GM23338 (cell line): Measurements from ENCODE around the gene C1QL4. TPM values are rescaled to one million over a fixed set of nuclear protein-coding genes. Genes with fewer than 3 reads are reported as not detected.

Source experiments
- ATAC-seq: fragments of 200-7000 bp; cut with Tn5 transposase; 3 replicates; pipeline ENCODE4 v1.9.1; 2020
- DNase-seq: peaks from one replicate; pipeline ENCODE4 v3.0.0-alpha.2; 2015; ENCODE audit warnings: low spot score
- H2AFZ ChIP-seq: fragments of 200-600 bp; sonication (generic); 2 replicates; pipeline ENCODE4 v1.8.0; 2016; ENCODE audit warnings: antibody characterized with exemption, mild to moderate bottlenecking, moderate library complexity
- H3F3A ChIP-seq: fragments of 200-600 bp; sonication (generic); replicated peaks from 2 replicates; pipeline ENCODE4 v1.8.0; 2017; ENCODE audit warnings: antibody characterized with exemption, mixed run types, low read depth
- H3K27ac ChIP-seq: fragments of 200-600 bp; sonication (generic); 2 replicates; pipeline ENCODE4 v1.6.1; 2016; ENCODE audit warnings: low read depth
- H3K27me3 ChIP-seq: fragments of 200-600 bp; sonication (generic); 2 replicates; pipeline ENCODE4 v1.8.0; 2016; ENCODE audit warnings: mild to moderate bottlenecking, mixed run types, moderate library complexity; ENCODE audit not compliant: insufficient read depth
- H3K36me3 ChIP-seq: fragments of 200-600 bp; sonication (generic); 2 replicates; pipeline ENCODE4 v1.8.0; 2016; ENCODE audit warnings: mild to moderate bottlenecking; ENCODE audit not compliant: insufficient read depth
- H3K4me1 ChIP-seq: fragments of 200-600 bp; sonication (generic); 2 replicates; pipeline ENCODE4 v1.8.0; 2016; ENCODE audit warnings: mild to moderate bottlenecking, moderate library complexity; ENCODE audit not compliant: insufficient read depth
- H3K4me2 ChIP-seq: fragments of 200-600 bp; sonication (generic); 2 replicates; pipeline ENCODE4 v1.7.1; 2017; ENCODE audit warnings: mixed run types
- H3K4me3 ChIP-seq: fragments of 200-600 bp; sonication (generic); 2 replicates; pipeline ENCODE4 v1.6.1; 2016; ENCODE audit warnings: mixed run types
- H3K79me2 ChIP-seq: fragments of 200-600 bp; sonication (generic); replicated peaks from 2 replicates; pipeline ENCODE4 v1.8.0; 2017; ENCODE audit warnings: mild to moderate bottlenecking; ENCODE audit not compliant: insufficient read depth
- H3K9me2 ChIP-seq: fragments of 200-600 bp; sonication (generic); 2 replicates; pipeline ENCODE4 v1.8.0; 2017; ENCODE audit not compliant: insufficient read depth
- H4K20me1 ChIP-seq: fragments of 200-600 bp; sonication (generic); replicated peaks from 2 replicates; pipeline ENCODE4 v1.8.0; 2017; ENCODE audit warnings: mild to moderate bottlenecking; ENCODE audit not compliant: insufficient read depth
- H3K27ac Mint-ChIP-seq: 2 replicates; pipeline ENCODE4 v1.8.0; 2020; ENCODE audit warnings: inconsistent platforms, mild to moderate bottlenecking, moderate library complexity, mixed read lengths
- H3K27me3 Mint-ChIP-seq: 3 replicates; pipeline ENCODE4 v1.8.0; 2022; ENCODE audit warnings: low read depth, mild to moderate bottlenecking, moderate library complexity, mixed read lengths, inconsistent platforms; ENCODE audit not compliant: insufficient read depth, poor library complexity
- H3K36me3 Mint-ChIP-seq: 3 replicates; pipeline ENCODE4 v1.8.0; 2021; ENCODE audit warnings: low read depth, mild to moderate bottlenecking, inconsistent platforms, moderate library complexity, mixed read lengths
- H3K4me1 Mint-ChIP-seq: 3 replicates; pipeline ENCODE4 v1.8.0; 2020; ENCODE audit warnings: mild to moderate bottlenecking, inconsistent platforms, mixed read lengths
- H3K4me3 Mint-ChIP-seq: 3 replicates; pipeline ENCODE4 v1.8.0; 2021; ENCODE audit warnings: moderate library complexity, mild to moderate bottlenecking, inconsistent platforms, mixed read lengths
- H3K9me3 Mint-ChIP-seq: 3 replicates; pipeline ENCODE4 v1.8.0; 2020; ENCODE audit warnings: moderate library complexity, mild to moderate bottlenecking, inconsistent platforms, mixed read lengths
- CREB1 ChIP-seq: fragments of 250-450 bp; sonication (Bioruptor Pico); IDR thresholded peaks from 2 replicates; pipeline ENCODE4 v1.5.0; 2020; ENCODE audit warnings: low read depth, mild to moderate bottlenecking, moderate library complexity
- EZH2 ChIP-seq: fragments of 200-600 bp; sonication (generic); IDR thresholded peaks from one replicate; pipeline ENCODE4 v1.8.0; 2017; ENCODE audit warnings: antibody characterized with exemption, mild to moderate bottlenecking, low read depth; ENCODE audit not compliant: unreplicated experiment
- EZH2phosphoT487 ChIP-seq: fragments of 200-600 bp; sonication (generic); IDR thresholded peaks from one replicate; pipeline ENCODE4 v1.8.1; 2018; ENCODE audit warnings: antibody characterized with exemption; ENCODE audit not compliant: unreplicated experiment
- JUNB ChIP-seq: IDR thresholded peaks from one replicate; pipeline ENCODE4 v1.6.1; 2016; ENCODE audit warnings: antibody characterized with exemption; ENCODE audit not compliant: unreplicated experiment
- POLR2AphosphoS5 ChIP-seq: IDR thresholded peaks from 2 replicates; pipeline ENCODE4 v1.6.1; 2016; ENCODE audit warnings: antibody characterized with exemption, low read depth
- ZNF114 ChIP-seq: fragments of 250-450 bp; sonication (Bioruptor Pico); IDR thresholded peaks from 2 replicates; pipeline ENCODE4 v1.5.0; 2020; ENCODE audit warnings: mild to moderate bottlenecking, moderate library complexity
- ZNF331 ChIP-seq: fragments of 250-450 bp; sonication (Bioruptor Pico); IDR thresholded peaks from 2 replicates; pipeline ENCODE4 v1.5.0; 2020; ENCODE audit warnings: low read depth, mild to moderate bottlenecking, moderate library complexity
- polyA plus RNA-seq: library from polyadenylated mRNA; unstranded; fragments of >200 nt; fragmentation: Nextera tagmentation; extraction: Ambion mirVana; gene quantifications from 2 replicates; pipeline ENCODE4 v1.2.1, GENCODE V29; 2016
- total RNA-seq: library from RNA; depleted of rRNA; stranded (reverse); fragments of >200 nt; shearing (Covaris generic); gene quantifications from 2 replicates; pipeline ENCODE4 v1.2.3, GENCODE V29; 2014
- TF ChIP-seq, protein P1 (sequence below): IDR thresholded peaks from one replicate; pipeline ENCODE4 v1.6.1; 2018; ENCODE audit warnings: antibody characterized with exemption; ENCODE audit not compliant: unreplicated experiment
- TF ChIP-seq, protein P2 (sequence below), 2 experiments: fragments of 200-600 bp in 1 of 2; sonication (generic) in 1 of 2; conservative IDR thresholded peaks; 2 replicates each; pipeline versions ENCODE4 v1.5.1 to v1.6.1; 2016 to 2017; ENCODE audit warnings: antibody characterized with exemption in 2 of 2, low read depth in 2 of 2, mild to moderate bottlenecking in 2 of 2, moderate library complexity in 1 of 2

C1QL4 gene
- total and polyA plus RNA-seq, 2 experiments from 2014 or later = not detected

DNA sequence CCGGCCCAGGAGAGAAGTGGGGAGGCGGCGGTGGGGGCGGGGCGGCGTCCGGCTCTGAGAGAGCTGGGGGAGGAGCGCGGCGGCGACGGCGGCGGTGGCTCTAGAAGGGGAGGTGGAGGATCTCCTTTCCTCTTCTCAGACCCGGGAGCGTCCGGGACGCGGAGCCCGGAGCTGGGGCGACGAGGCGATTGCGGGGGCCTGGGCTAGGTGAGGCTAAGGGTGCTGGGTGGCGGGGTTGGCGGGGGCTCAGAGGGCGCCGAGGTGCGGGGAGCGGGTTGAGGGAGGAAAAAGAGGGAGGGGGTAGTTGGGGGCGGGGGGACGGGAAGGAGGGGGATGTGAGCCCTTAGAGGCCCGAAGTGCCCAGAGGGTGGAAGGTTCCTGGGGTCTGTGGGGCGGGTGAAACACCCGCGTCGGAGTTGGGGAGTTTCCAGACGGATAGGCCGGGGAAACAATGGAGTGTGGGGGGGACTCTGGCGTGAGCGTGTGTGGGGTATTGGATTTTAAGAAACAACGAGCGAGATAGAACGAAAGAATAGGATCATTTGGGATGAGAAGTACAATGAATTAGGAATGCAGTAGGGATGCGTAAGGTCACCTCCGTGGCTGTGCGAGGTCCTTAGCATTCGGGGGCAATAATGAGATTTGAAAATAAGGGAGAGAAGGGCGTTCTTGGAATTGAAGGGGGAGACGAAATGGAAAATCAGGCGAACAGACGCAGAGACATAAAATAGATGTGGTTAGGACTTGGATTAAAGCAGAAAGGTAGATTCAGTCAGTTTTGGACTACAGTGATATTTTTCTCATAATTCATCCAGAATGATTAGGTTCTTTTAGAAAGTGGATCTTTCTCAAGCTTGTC lies 30.6 kb upstream of the C1QL4 start, which contains the start of gene SPATS2:
Gene SPATS2 (plus strand): TSS at position 82 of the 859 bp plus-strand sequence. CDS start 93,551 bp downstream, outside the sequence.
- Histone ChIP-seq H3K79me2 (peaks cover 46% of the 10 kb centered on the region), H3K36me3 (no peaks in the 10 kb centered on the region), H3K4me1 (peaks cover 16% of the 10 kb centered on the region), H4K20me1 (peaks cover 4% of the 10 kb centered on the region), H3F3A (peaks cover 9% of the 10 kb centered on the region), H3K9me2 (no peaks in the 10 kb centered on the region), H3K27me3 (peaks cover 19% of the 10 kb centered on the region), H3K27ac (peak within 1 kb of the TSS; percentile 92), H2AFZ (peak within 1 kb of the TSS; percentile 95), H3K4me2 (peak within 1 kb of the TSS; percentile 87), H3K4me3 (peak within 1 kb of the TSS; percentile 87)
- Mint-ChIP-seq H3K27me3 (peaks cover 16% of the 10 kb centered on the region), H3K4me1 (peaks cover 29% of the 10 kb centered on the region), H3K9me3 (no peaks in the 10 kb centered on the region), H3K4me3 (peak within 1 kb of the TSS; percentile 88), H3K27ac (peak within 1 kb of the TSS; percentile 98), H3K36me3 (peaks cover 7% of the 10 kb centered on the region; the same call in 2 of the 3 replicates)
- peak; percentile 2 for ATAC-seq
- peak; percentile 97 for DNase-seq
- TF ChIP-seq, protein P1, sequence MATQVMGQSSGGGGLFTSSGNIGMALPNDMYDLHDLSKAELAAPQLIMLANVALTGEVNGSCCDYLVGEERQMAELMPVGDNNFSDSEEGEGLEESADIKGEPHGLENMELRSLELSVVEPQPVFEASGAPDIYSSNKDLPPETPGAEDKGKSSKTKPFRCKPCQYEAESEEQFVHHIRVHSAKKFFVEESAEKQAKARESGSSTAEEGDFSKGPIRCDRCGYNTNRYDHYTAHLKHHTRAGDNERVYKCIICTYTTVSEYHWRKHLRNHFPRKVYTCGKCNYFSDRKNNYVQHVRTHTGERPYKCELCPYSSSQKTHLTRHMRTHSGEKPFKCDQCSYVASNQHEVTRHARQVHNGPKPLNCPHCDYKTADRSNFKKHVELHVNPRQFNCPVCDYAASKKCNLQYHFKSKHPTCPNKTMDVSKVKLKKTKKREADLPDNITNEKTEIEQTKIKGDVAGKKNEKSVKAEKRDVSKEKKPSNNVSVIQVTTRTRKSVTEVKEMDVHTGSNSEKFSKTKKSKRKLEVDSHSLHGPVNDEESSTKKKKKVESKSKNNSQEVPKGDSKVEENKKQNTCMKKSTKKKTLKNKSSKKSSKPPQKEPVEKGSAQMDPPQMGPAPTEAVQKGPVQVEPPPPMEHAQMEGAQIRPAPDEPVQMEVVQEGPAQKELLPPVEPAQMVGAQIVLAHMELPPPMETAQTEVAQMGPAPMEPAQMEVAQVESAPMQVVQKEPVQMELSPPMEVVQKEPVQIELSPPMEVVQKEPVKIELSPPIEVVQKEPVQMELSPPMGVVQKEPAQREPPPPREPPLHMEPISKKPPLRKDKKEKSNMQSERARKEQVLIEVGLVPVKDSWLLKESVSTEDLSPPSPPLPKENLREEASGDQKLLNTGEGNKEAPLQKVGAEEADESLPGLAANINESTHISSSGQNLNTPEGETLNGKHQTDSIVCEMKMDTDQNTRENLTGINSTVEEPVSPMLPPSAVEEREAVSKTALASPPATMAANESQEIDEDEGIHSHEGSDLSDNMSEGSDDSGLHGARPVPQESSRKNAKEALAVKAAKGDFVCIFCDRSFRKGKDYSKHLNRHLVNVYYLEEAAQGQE = no peak
- TF ChIP-seq POLR2AphosphoS5 = peak; percentile 35; the same call in 1 of the 2 replicates

DNA sequence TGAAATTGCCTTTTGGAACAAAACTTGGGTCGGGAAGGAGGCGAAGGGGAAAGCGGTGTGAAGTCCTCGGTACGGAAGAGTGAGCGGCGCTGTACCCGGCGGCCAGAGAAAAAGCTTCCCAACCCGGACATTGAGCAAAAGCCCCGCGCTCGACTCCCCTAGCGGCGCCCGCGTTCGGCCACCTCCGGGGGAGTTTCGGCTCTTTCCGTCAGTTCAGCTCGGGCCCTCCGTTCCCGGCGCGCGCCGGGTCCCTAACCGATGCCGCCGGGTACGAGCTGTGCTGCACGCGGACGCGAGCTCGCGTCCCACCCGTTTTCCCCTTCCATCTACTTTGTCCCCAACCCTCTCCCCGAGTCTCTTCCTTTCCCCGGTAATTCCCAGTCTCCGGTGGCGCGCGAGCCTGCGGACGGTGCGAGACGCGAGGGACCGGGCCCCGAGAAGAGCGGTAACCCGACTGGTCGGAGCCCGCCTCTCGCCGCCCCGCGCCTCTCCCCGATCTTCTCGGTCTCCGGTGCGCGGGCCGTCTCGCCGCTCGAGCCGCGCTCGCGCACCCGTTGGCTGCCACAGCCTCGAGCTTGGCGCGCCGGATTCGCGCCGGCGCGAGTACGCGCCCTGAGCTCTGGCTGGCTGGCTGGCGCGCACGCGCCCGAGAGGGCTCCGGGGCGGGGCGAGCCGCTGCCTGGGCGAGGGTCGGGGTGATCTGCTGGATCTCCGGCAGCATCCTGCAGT lies 29.8 kb upstream of the C1QL4 start:
- peak overlapping the region; percentile 87 for H3K4me3 ChIP-seq
- Mint-ChIP-seq H3K27ac (peak overlapping the region; percentile 98), H3K36me3 (peaks cover 6% of the 10 kb centered on the region; the same call in 1 of the 3 replicates), H3K9me3 (no peaks in the 10 kb centered on the region), H3K4me1 (peaks cover 28% of the 10 kb centered on the region), H3K4me3 (peak overlapping the region; percentile 88), H3K27me3 (peaks cover 16% of the 10 kb centered on the region)
- TF ChIP-seq POLR2AphosphoS5 = peak; percentile 86
- TF ChIP-seq, protein P1 = peak; percentile 13
- TF ChIP-seq EZH2phosphoT487 = no peak
- no peak for TF ChIP-seq ZNF114 (CRISPR knock-in tag)
- no peak for TF ChIP-seq EZH2
- TF ChIP-seq ZNF331 (CRISPR knock-in tag) = no peak
- no peak for TF ChIP-seq CREB1 (CRISPR knock-in tag)
- TF ChIP-seq, protein P2, sequence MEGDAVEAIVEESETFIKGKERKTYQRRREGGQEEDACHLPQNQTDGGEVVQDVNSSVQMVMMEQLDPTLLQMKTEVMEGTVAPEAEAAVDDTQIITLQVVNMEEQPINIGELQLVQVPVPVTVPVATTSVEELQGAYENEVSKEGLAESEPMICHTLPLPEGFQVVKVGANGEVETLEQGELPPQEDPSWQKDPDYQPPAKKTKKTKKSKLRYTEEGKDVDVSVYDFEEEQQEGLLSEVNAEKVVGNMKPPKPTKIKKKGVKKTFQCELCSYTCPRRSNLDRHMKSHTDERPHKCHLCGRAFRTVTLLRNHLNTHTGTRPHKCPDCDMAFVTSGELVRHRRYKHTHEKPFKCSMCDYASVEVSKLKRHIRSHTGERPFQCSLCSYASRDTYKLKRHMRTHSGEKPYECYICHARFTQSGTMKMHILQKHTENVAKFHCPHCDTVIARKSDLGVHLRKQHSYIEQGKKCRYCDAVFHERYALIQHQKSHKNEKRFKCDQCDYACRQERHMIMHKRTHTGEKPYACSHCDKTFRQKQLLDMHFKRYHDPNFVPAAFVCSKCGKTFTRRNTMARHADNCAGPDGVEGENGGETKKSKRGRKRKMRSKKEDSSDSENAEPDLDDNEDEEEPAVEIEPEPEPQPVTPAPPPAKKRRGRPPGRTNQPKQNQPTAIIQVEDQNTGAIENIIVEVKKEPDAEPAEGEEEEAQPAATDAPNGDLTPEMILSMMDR (conservative IDR thresholded peaks at IDR 0.05; ENCODE audit: low read depth in 2 of 2) = no peak
- TF ChIP-seq JUNB = no peak
- H3K27me3 ChIP-seq = peaks cover 19% of the 10 kb centered on the region
- peaks cover 40% of the 10 kb centered on the region for H3K79me2 ChIP-seq
- peak overlapping the region; percentile 92 for H3K27ac ChIP-seq
- H3K36me3 ChIP-seq = no peaks in the 10 kb centered on the region
- no peaks in the 10 kb centered on the region for H3K9me2 ChIP-seq
- peak overlapping the region; percentile 95 for H2AFZ ChIP-seq
- peaks cover 9% of the 10 kb centered on the region for H3F3A ChIP-seq
- ATAC-seq (peak; percentile 87), DNase-seq (peak; percentile 95)
- H4K20me1 ChIP-seq = peaks cover 4% of the 10 kb centered on the region
- H3K4me2 ChIP-seq = peak overlapping the region; percentile 85
- H3K4me1 ChIP-seq = peaks cover 16% of the 10 kb centered on the region
